HCT116 (cell line): ENCODE measurements around the gene RFWD3.

Experiments used
- EGR1 ChIP-seq: IDR thresholded peaks from 2 replicates; pipeline ENCODE4 v1.6.1; 2012; ENCODE audit warnings: low read depth
- POLR2A ChIP-seq: IDR thresholded peaks from 2 replicates; pipeline ENCODE4 v1.7.0; 2011; ENCODE audit warnings: borderline replicate concordance; ENCODE audit not compliant: insufficient read depth, insufficient read length; ENCODE audit errors: extremely low read depth
- POLR2AphosphoS5 ChIP-seq: IDR thresholded peaks from 2 replicates; pipeline ENCODE4 v1.6.1; 2011; ENCODE audit warnings: mild to moderate bottlenecking, low read depth, low read length, moderate library complexity
- RAD21 ChIP-seq: IDR thresholded peaks from 2 replicates; pipeline ENCODE4 v1.6.1; 2012; ENCODE audit warnings: low read depth, mild to moderate bottlenecking
- TCF7L2 ChIP-seq: IDR thresholded peaks from 2 replicates; pipeline ENCODE4 v1.7.0; 2011; ENCODE audit warnings: borderline replicate concordance, inconsistent platforms; ENCODE audit not compliant: insufficient read depth, insufficient read length; ENCODE audit errors: extremely low read depth
- TF ChIP-seq, protein P1 (sequence below), 3 experiments: fragments of 200-600 bp in 1 of 3; sonication (generic) in 1 of 3; IDR thresholded peaks in 2 of 3; conservative IDR thresholded peaks in 1 of 3; 2 replicates each; pipeline ENCODE4 v1.5.1; 2012 to 2017; ENCODE audit warnings: low read depth in 2 of 3, low read length in 2 of 3, antibody characterized with exemption in 1 of 3, borderline replicate concordance in 1 of 3, control low read depth in 1 of 3, mild to moderate bottlenecking in 1 of 3, mixed read lengths in 1 of 3, mixed run types in 1 of 3, moderate library complexity in 1 of 3; ENCODE audit not compliant: insufficient read depth in 1 of 3

DNA sequence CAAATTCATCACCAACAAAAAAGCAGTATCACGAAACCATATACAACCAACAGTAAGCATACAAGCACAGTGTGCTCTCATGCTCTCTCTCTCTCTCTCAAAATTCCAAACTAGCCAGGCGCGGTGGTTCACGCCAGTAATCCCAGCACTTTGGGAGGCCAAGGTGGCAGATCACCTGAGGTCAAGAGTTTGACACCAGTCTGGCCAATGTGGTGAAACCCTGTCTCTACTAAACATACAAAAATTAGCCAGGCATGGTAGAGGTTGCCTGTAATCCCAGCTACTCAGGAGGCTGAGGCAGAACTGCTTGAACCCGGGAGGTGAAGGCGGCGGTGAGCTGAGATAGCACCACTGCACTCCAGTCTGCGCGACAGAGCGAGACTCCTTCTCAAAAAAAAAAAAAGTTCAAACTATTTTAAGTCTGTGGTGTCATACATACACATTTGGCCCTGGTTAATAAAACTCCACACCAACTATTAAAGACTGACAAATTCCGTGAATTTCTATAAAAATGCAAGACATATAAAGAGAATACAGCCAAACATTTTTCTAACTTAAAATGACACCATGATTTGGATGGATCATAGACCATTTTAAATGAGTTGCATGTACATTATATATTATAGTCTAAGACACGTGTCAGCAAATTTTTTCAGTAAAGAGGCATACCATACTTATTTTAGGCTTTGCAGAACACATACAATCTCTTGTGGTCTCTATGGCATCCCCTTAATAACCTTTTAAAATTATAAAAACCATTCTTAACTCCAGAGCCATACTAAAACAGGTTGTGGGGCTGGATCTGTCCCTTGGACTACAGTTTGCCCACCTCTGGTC is 90.7 kb downstream of the RFWD3 start:
- TF ChIP-seq, protein P1, sequence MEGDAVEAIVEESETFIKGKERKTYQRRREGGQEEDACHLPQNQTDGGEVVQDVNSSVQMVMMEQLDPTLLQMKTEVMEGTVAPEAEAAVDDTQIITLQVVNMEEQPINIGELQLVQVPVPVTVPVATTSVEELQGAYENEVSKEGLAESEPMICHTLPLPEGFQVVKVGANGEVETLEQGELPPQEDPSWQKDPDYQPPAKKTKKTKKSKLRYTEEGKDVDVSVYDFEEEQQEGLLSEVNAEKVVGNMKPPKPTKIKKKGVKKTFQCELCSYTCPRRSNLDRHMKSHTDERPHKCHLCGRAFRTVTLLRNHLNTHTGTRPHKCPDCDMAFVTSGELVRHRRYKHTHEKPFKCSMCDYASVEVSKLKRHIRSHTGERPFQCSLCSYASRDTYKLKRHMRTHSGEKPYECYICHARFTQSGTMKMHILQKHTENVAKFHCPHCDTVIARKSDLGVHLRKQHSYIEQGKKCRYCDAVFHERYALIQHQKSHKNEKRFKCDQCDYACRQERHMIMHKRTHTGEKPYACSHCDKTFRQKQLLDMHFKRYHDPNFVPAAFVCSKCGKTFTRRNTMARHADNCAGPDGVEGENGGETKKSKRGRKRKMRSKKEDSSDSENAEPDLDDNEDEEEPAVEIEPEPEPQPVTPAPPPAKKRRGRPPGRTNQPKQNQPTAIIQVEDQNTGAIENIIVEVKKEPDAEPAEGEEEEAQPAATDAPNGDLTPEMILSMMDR (IDR thresholded peaks at IDR 0.05 in 2 of 3, conservative IDR thresholded peaks at IDR 0.05 in 1 of 3; ENCODE audit: borderline replicate concordance in 1 of 3, insufficient read depth in 1 of 3, low read depth in 2 of 3, low read length in 2 of 3), result no peak
- no peak for TF ChIP-seq RAD21
- TF ChIP-seq TCF7L2, result no peak
- no peak for TF ChIP-seq EGR1
- no peak for TF ChIP-seq POLR2A
- no peak for TF ChIP-seq POLR2AphosphoS5
